Measurements from ENCODE around the gene ANKRD33B. TPM values are rescaled to one million over a fixed set of nuclear protein-coding genes. Genes with fewer than 3 reads are reported as not detected.

The ANKRD33B gene
- total and polyA plus RNA-seq, 2 of the 13 experiments (the other 11 are each of a cell fraction or from before 2014, with no cell fraction given) = 0.02 TPM; not detected in 1

GRCh38 chr5:10626473-10627013, 62.7 kb downstream of the ANKRD33B start:
- no TSS peak for BruUV-seq (replicated peaks)
- Histone ChIP-seq H3K27ac (ENCODE audit: extremely low read length, insufficient read depth, low read length) (no peak overlapping the region), H3K36me3 (replicated peaks in 1 of 2; ENCODE audit: control insufficient read depth in 1 of 2, insufficient read depth in 2 of 2, low read length in 2 of 2) (no peaks in the 10 kb centered on the region), H3K79me2 (ENCODE audit: insufficient read depth, low read length) (no peaks in the 10 kb centered on the region), H3K4me2 (ENCODE audit: low read depth, low read length) (no peak overlapping the region), H3K27me3 (ENCODE audit: control insufficient read depth in 1 of 2, insufficient read depth in 2 of 2, low read length in 2 of 2) (peaks cover 0 to 22% of the 10 kb centered on the region in 2 experiments; a peak in 3 of 5 replicates), H2AFZ (ENCODE audit: low read length) (no peak overlapping the region), H3K9me3 (ENCODE audit: low read length) (no peaks in the 10 kb centered on the region), H3K4me1 (ENCODE audit: insufficient read depth, low read length) (peaks cover 14% of the 10 kb centered on the region), H3K9ac (ENCODE audit: insufficient read depth, low read depth, low read length) (no peak overlapping the region), H4K20me1 (ENCODE audit: insufficient read depth, low read length) (no peaks in the 10 kb centered on the region), H3K4me3 (replicated peaks in 1 of 3; ENCODE audit: insufficient read depth in 1 of 3, low read depth in 2 of 3, low read length in 3 of 3) (no peak overlapping the region)
- ChIA-PET POLR2A (no interaction called here), CTCF (ENCODE audit: low intra/inter-chr PET ratio, low total read pairs) (interaction anchor here (2.1 to 2.4 kb wide), 2 partner anchors 174 to 343 kb away, joined by 8 to 25 read pairs; no protein-coding TSS in a partner anchor)
- TF ChIP-seq ZGPAT (CRISPR knock-in tag; IDR thresholded peaks at IDR 0.05) = no peak
- no peak for TF ChIP-seq ZNF646 (CRISPR knock-in tag; IDR thresholded peaks at IDR 0.05)
- peak; percentile 22; the same call in 1 of the 2 replicates for TF ChIP-seq CEBPB (IDR thresholded peaks at IDR 0.05; ENCODE audit: borderline replicate concordance, low read depth, low read length)
- in situ Hi-C loops (cut with HindIII; ENCODE audit: extremely low pct_ligation_motif_present, low pct_unique_long_range_greater_than_20kb) = loop anchor here (5.0 to 10.0 kb wide), 2 partner anchors 174 to 342 kb away; no protein-coding TSS in a partner anchor
- no peak for ATAC-seq
- intact Hi-C loops (cut with micrococcal nuclease; ENCODE audit: unreplicated experiment) = no loop called here
- no peak for DNase-seq (ENCODE audit: low spot score)
- FAIRE-seq = no peak
- 54% methylated on average over 9 of the region's 12 CpGs for WGBS (ENCODE audit: low lambda C conversion rate)
